ENCODE data around the gene MLLT3.

Gene MLLT3

DNA sequence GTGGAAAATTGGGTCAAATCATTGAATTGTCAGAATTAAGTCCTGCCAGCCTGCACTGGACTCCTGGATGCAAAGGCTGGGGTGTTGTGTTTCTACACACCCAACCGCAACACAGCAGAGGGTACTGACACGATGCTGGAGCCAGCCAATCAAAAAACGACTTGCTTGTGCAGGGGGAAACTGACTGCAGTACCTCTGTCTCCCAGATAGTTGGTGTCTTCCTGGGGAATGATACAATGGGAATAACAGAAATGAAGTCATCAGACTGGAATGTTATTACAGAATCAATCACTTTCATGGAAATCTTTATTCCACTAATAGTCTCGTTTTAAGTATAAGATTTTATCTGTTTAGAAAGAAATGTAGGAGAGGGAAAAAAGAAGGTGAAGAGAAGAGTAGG is 330.3 kb downstream of the MLLT3 start:
- DNase-seq: no peak
